CD4-positive, alpha-beta T cell (primary cell): ENCODE measurements around the gene CC2D2B. TPM values are rescaled to one million over a fixed set of nuclear protein-coding genes. Genes with fewer than 3 reads are reported as not detected.
A peak's percentile ranks its signal among the peaks of the same experiment; 100 is the strongest.

ENCODE experiments used
- ATAC-seq: fragments of 200-7000 bp; cut with Tn5 transposase; one replicate; pipeline ENCODE4 v1.10.0; 2022; ENCODE audit warnings: mild to moderate bottlenecking; ENCODE audit not compliant: poor library complexity
- CTCF ChIA-PET: fragments of 350-600 bp; sonication (Branson Sonifier 250); formaldehyde crosslinking; loops from one replicate; lab custom pipeline; 2021; ENCODE audit warnings: antibody characterized with exemption, inconsistent platforms; lab: Charles Lee
- POLR2A ChIA-PET: fragments of 350-600 bp; sonication (Branson Sonifier 250); formaldehyde crosslinking; loops from one replicate; lab custom pipeline; 2021; ENCODE audit warnings: antibody characterized with exemption, inconsistent platforms; lab: Charles Lee
- DNase-seq, 14 experiments: peaks; one replicate each; pipeline ENCODE4 v3.0.0-alpha.2; 2013 to 2020; ENCODE audit warnings: mixed read lengths in 2 of 14
- H3K27ac ChIP-seq, 2 donors: one replicate each; pipeline versions ENCODE4 v1.5.1 to v1.7.0; 2013; ENCODE audit warnings: low read length in 2 of 2, low read depth in 1 of 2, mild to moderate bottlenecking in 1 of 2
- H3K27me3 ChIP-seq, 2 experiments: 1 replicate in 1 of 2; 2 replicates in 1 of 2; pipeline versions ENCODE4 v1.6.1 to v1.7.0; 2013; ENCODE audit warnings: low read length in 2 of 2, control low read depth in 1 of 2, mild to moderate bottlenecking in 1 of 2, moderate library complexity in 1 of 2; ENCODE audit not compliant: insufficient read depth in 2 of 2, control insufficient read depth in 1 of 2
- H3K36me3 ChIP-seq: one replicate; pipeline ENCODE4 v1.6.1; 2013; ENCODE audit warnings: low read length, control low read depth; ENCODE audit not compliant: insufficient read depth
- H3K4me1 ChIP-seq: one replicate; pipeline ENCODE4 v1.6.1; 2013; ENCODE audit warnings: low read length, control low read depth; ENCODE audit not compliant: insufficient read depth
- H3K4me3 ChIP-seq: one replicate; pipeline ENCODE4 v1.5.1; 2013; ENCODE audit warnings: mild to moderate bottlenecking, low read length, moderate library complexity
- H3K9me3 ChIP-seq, 2 experiments: 1 replicate in 1 of 2; 2 replicates in 1 of 2; pipeline versions ENCODE4 v1.6.1 to v1.7.0; 2013; ENCODE audit warnings: low read length in 2 of 2, mild to moderate bottlenecking in 2 of 2, control low read depth in 1 of 2, moderate library complexity in 1 of 2; ENCODE audit not compliant: control insufficient read depth in 1 of 2, insufficient read depth in 1 of 2
- H3K27ac Mint-ChIP-seq: one replicate; pipeline ENCODE4 v1.8.0; 2020; ENCODE audit warnings: mixed read lengths
- H3K27me3 Mint-ChIP-seq: one replicate; pipeline ENCODE4 v1.8.0; 2021; ENCODE audit warnings: mixed read lengths
- H3K36me3 Mint-ChIP-seq: one replicate; pipeline ENCODE4 v1.8.0; 2021; ENCODE audit warnings: low read depth, mixed read lengths
- H3K4me1 Mint-ChIP-seq: one replicate; pipeline ENCODE4 v1.8.0; 2021; ENCODE audit warnings: low read depth, mixed read lengths
- H3K4me3 Mint-ChIP-seq: one replicate; pipeline ENCODE4 v1.8.0; 2020; ENCODE audit warnings: mild to moderate bottlenecking, mixed read lengths
- H3K9me3 Mint-ChIP-seq: one replicate; pipeline ENCODE4 v1.8.0; 2020; ENCODE audit warnings: mixed read lengths
- intact Hi-C, 2 experiments: fragments of 100-400 bp; cut with DNase I in 1 of 2; cut with micrococcal nuclease in 1 of 2; formaldehyde crosslinking; loops; one replicate each; pipeline versions ENCODE4 v1.15.1 to v1.9.0; 2023 to 2025; cut with DNase I, micrococcal nuclease
- total RNA-seq, 174 experiments: library from RNA in 2 of 174; stranded (reverse) in 2 of 174; gene quantifications; one replicate each; pipeline ENCODE4 v1.2.3 and lab custom pipeline; 2021 to 2026
- TF ChIP-seq, protein P1 (sequence below): fragments of 200-600 bp; IDR thresholded peaks from one replicate; pipeline ENCODE4 v1.8.0; 2022; ENCODE audit warnings: antibody characterized with exemption, mild to moderate bottlenecking

The CC2D2B gene
- total RNA-seq, 2 experiments from 2014 or later: not detected

DNA sequence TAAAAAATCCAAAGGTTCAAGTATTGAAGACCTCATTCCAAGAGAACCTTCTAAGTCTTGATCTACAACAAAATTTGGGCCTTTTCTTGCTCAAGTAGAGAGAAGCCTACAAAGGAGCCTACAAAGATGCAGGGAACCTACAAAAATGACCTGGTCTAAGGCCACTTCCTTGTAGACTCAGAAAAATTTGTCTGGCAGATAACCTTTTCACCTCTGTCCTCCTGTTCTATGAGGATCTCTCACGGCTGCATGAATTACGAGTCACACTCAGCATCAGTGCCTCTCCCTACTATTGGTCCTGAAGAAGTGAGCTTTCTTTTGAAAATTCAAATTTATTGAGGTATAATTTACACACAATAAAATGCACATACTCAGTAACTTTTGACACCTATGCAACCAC, 164.9 kb downstream of the CC2D2B start:
- no peaks in the 10 kb centered on the region for H3K27me3 ChIP-seq
- no peaks in the 10 kb centered on the region for H3K9me3 ChIP-seq
- no peak for ATAC-seq
- Mint-ChIP-seq H3K4me3 (no peak overlapping the region), H3K9me3 (no peaks in the 10 kb centered on the region), H3K36me3 (peaks cover 3% of the 10 kb centered on the region), H3K27ac (no peak overlapping the region), H3K27me3 (no peaks in the 10 kb centered on the region), H3K4me1 (no peaks in the 10 kb centered on the region)
- no peaks in the 10 kb centered on the region for H3K4me1 ChIP-seq
- TF ChIP-seq, protein P1, sequence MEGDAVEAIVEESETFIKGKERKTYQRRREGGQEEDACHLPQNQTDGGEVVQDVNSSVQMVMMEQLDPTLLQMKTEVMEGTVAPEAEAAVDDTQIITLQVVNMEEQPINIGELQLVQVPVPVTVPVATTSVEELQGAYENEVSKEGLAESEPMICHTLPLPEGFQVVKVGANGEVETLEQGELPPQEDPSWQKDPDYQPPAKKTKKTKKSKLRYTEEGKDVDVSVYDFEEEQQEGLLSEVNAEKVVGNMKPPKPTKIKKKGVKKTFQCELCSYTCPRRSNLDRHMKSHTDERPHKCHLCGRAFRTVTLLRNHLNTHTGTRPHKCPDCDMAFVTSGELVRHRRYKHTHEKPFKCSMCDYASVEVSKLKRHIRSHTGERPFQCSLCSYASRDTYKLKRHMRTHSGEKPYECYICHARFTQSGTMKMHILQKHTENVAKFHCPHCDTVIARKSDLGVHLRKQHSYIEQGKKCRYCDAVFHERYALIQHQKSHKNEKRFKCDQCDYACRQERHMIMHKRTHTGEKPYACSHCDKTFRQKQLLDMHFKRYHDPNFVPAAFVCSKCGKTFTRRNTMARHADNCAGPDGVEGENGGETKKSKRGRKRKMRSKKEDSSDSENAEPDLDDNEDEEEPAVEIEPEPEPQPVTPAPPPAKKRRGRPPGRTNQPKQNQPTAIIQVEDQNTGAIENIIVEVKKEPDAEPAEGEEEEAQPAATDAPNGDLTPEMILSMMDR: no peak
- intact Hi-C loops: no loop called here
- ChIA-PET CTCF (no interaction called here), POLR2A (no interaction called here)
- H3K27ac ChIP-seq: no peak overlapping the region
- no peak for DNase-seq
- no peaks in the 10 kb centered on the region for H3K36me3 ChIP-seq
- H3K4me3 ChIP-seq: no peak overlapping the region

DNA sequence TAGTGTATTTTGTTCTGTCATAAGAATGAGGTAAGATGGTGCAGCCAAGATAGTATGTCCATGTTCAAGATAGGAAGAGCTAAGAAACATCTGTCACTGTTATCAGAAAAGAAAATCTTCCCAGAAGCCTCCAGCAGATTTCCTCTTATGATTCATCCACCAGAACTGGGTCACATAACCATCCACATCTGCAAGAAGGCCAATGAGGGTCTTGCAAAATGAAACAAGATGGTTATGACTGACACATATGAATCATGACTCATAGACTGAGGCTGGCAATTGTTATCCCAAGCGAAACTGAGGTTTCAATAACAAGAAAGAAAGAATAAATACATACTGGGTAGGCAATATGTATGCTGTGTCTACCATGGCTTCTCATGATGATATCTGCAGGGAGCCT, 165.9 kb downstream of the CC2D2B start:
- Mint-ChIP-seq H3K27ac (no peak overlapping the region), H3K27me3 (no peaks in the 10 kb centered on the region), H3K36me3 (peaks cover 3% of the 10 kb centered on the region), H3K4me1 (no peaks in the 10 kb centered on the region), H3K9me3 (no peaks in the 10 kb centered on the region), H3K4me3 (no peak overlapping the region)
- no peaks in the 10 kb centered on the region for H3K4me1 ChIP-seq
- intact Hi-C loops: no loop called here
- ATAC-seq (no peak), DNase-seq (peak in 2 of 14 experiments; percentile 6 to 17)
- no peaks in the 10 kb centered on the region for H3K9me3 ChIP-seq
- ChIA-PET POLR2A (no interaction called here), CTCF (no interaction called here)
- no peaks in the 10 kb centered on the region for H3K36me3 ChIP-seq
- no peak overlapping the region for H3K4me3 ChIP-seq
- no peak overlapping the region for H3K27ac ChIP-seq
- TF ChIP-seq, protein P1: no peak
- no peaks in the 10 kb centered on the region for H3K27me3 ChIP-seq

DNA sequence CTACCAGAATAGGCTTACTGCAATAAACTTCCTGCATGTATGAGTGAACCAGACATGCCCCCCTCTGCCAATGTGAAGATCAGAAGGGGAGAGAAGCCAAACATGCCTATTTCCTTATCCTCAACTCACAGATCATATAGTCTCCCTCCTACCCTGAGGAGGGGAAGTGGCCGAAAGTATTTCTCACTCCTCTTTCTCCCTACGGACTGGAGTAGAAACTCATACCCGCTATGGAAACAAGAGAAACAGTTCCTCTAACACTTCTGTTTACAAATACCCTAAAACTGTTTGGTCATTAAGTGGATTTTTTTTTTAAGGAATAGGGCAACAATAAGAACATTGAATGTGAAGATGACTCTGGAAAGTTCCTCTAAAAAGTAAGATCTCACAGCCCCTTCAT, 167.0 kb downstream of the CC2D2B start:
- Histone ChIP-seq H3K27ac (no peak overlapping the region), H3K9me3 (no peaks in the 10 kb centered on the region), H3K4me1 (no peaks in the 10 kb centered on the region), H3K36me3 (no peaks in the 10 kb centered on the region), H3K4me3 (no peak overlapping the region), H3K27me3 (no peaks in the 10 kb centered on the region)
- H3K4me1 Mint-ChIP-seq: no peaks in the 10 kb centered on the region
- ATAC-seq: no peak
- POLR2A ChIA-PET: no interaction called here
- TF ChIP-seq, protein P1: no peak
- CTCF ChIA-PET: interaction anchor here (1.1 kb wide), 1 partner anchor 58 kb away, joined by 4 read pairs; no protein-coding TSS in a partner anchor
- no peak for DNase-seq
- no peak overlapping the region for H3K4me3 Mint-ChIP-seq
- H3K27ac Mint-ChIP-seq: no peak overlapping the region
- peaks cover 9% of the 10 kb centered on the region for H3K36me3 Mint-ChIP-seq
- no peaks in the 10 kb centered on the region for H3K27me3 Mint-ChIP-seq
- H3K9me3 Mint-ChIP-seq: no peaks in the 10 kb centered on the region
- intact Hi-C loops: no loop called here
